ENCODE data around the gene ASNS.
"Not testable (repeated sequence)": the region's sequence is repeated elsewhere in the genome, so short reads cannot be mapped to it uniquely, and the experiment has no call there.

ASNS gene

GRCh38 chr7:97872025-97872669 lies at the start of gene ASNS:
ASNS (minus strand) TSS chr7:97872408; CDS start chr7:97869156, 3,252 bp downstream.
- peak; percentile 95 to 96 for DNase-seq

DNA sequence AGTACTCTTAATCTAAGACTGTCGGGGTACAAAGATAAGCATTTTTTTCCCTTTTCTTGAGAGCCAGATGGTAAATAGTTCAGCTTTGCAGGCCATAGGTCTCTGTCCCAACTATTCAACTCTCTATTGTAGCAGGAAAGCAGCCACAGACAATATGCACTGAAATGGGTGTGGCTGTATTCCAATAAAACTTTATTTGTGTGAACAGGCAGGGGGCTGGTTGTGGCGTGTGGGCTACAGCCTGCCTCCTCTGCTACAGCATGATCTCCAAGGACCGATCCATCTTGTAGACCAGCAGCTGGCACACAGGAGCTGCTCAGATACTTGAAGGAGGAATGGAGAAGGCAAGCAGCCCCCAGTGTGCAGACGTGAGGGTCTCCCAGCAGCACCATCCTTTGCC lies 49.0 kb upstream of the ASNS start:
- not testable (repeated sequence) for DNase-seq

DNA sequence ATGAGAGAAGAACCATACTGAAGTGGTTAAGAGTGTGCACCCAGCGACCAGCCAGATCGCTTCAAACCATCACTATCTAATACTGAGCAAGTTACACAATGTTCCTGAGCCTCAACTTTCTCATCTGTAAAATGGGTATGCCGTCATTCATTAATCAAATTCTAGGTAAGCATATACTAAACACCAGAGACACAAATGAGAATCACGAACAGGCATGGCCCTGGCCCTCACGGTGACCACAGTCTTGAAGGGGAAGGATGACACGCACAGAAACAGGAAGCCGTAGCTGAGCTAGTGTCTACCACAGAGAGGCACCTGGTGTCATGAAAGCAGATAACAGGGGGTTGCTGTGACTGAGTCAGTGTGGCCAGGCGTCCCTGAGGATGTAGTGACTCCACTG lies 43.1 kb upstream of the ASNS start:
- peak in 1 of 2 experiments; percentile 38 for DNase-seq

- not testable (repeated sequence) for DNase-seq
Observed at GRCh38 chr7:97912294-97912693, 40.1 kb upstream of the ASNS start.

- not testable (repeated sequence) for DNase-seq
Observed at GRCh38 chr7:97896893-97897292, 24.7 kb upstream of the ASNS start.

DNA sequence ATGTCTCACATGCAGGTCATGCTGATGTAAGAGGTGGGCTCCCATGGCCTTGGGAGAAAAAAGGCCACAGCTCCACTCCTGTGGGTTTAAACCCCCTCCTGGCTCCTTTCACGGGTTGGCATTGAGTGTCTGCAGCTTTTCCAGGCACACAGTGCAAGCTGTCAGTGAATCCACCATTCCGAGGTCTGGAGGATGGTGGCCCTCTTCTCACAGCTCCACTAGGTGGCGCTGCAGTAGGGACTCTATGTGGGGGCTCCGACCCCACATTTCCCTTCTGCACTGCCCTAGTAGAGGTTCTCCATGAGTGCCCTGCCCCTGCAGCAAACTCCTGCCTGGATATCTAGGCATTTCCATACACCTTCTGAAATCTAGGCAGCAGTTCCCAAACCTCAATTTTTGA lies 19.5 kb upstream of the ASNS start:
- DNase-seq: not testable (repeated sequence)

DNA sequence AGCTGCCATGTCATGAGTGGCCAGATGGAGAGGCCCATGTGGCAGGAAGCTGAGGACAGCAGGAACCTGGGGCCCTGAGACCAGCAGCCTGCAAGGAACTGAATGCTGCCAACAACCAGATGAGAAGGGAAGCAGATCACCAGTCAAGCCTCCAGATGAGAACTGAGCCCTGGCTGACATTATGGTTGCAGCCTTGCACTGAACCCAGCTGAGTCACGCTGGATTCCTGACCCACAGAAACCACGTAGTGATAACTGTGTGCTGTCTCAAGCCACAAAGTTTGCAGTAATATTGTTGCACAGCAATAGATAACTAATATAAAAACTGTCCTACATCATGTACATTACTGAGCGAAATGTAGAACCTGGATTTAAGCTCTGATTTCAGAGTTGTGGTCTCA lies 7.3 kb upstream of the ASNS start:
- peak; percentile 21 to 31 for DNase-seq

DNA sequence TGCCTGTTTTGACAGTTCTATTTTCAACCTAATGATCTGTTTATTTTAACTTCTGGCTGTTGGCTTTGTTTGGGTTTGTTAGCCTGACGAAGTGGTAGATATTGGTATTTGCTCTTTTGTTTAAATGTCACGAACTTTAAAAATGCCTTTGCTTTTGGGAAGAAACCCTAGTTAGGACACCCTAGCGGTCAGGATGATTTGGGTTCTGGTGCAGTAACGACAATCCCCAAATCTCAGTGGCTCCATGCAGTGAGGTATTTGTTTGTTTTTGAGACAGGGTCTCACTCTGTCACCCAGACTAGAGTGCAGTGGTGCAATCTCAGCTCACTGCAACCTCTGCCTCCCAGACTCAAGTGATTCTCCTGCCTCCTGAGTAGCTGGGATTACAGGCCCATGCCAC lies 2.7 kb upstream of the ASNS start:
- DNase-seq: not testable (repeated sequence)

DNA sequence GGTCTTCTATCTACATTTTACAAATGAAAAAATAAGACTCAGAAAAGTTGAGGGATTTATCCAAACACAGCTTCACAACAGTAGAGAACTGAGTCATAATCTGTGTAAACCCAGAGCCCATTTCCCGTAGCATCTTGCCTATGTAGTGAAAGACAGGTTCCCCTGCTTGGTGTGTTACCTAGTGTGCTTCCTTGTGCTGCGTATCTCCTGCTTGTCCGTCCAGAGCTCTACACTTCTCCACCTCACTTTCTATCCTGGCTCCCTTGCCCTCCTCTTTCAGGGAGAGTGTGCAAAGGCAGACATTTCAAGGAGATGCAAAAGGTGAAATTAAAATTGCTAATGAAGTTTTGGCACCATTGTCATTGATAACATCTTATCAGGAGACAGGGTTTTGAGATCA lies 1.4 kb upstream of the ASNS start:
- no peak for DNase-seq

GRCh38 chr7:97871659-97872024 lies 566 bp downstream of the ASNS start:
- no peak for DNase-seq

- DNase-seq: no peak
Observed at GRCh38 chr7:97868788-97869187, 3.4 kb downstream of the ASNS start.

DNA sequence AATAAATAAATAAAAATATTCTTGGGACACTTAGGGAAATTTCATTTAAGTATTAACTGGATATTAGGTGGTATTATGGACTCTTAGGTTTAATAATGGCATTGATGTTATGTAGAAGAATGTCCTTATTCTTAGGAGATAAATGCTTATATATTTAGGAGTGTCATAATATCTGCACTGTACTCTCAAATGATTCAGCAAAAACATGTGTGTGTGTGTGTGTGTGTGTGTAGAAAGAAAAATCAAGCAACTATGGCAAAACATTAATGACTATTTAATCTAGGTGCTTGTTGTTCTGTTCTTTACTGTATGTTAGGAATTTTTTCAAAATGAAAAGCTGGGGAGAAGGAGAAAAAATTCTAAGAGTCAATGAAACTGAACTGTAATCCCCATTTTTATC lies 3.9 kb downstream of the ASNS start:
- no peak for DNase-seq

DNA sequence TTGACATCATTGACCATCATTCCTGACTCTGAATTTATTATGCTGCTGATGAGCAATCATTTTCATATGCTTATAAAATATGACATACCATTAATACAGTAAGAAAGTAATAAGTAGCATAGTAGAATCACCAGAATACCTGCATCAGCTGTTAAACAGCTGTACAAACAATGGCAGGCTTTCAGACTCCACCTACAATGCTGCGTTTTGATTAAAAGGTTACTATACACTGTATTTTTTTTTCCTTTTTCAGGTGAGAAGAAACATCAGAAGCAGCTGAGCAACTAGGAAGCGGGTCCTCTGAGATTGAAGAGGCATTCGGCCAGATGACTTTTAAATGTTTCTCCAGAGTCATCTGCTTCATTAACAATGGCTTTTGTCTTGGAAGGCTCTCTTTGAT lies 7.1 kb downstream of the ASNS start:
- no peak for DNase-seq

- no peak for DNase-seq
Observed at GRCh38 chr7:97859606-97860204, 12.5 kb downstream of the ASNS start.

GRCh38 chr7:97858221-97858620 lies 14.0 kb downstream of the ASNS start:
- DNase-seq: no peak

DNA sequence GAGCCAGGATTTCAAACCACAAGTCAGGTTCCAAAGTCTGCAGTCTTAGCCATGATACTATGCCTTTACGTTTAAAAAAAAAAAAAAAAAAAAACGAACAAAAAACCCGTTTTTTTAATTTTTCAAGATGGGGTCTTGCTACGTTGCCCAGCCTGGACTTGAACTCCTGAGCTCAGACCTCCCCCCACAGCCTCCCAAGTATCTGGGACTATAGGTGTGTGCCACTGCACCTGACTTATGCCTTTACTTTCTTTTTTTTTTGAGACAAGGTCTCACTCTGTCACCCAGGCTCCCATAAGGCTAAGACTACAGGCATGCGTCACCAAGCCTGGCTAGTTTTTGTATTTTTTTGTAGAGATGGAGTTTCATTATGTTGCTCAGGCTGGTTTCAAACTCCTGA lies 14.7 kb downstream of the ASNS start:
- no peak for DNase-seq

DNA sequence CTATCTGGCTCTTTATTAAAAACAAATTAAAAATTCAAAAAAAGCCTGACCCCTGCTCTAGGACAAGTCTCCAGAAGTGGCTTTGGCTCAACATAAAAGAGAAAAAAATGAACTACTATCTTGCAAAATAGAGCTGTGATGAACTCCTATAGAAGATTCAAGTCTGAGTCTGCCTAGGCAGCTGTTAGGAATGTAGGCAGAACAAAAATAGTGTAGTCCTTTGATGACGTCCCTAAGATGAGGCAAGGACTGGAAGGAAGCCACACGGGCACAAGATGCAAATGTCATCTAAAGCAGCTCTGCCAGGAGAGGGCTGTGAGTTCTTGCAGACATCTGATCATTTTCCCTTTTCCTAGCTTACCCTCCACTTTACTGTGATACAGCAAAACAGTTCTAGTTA lies 20.5 kb downstream of the ASNS start:
- DNase-seq: no peak

DNA sequence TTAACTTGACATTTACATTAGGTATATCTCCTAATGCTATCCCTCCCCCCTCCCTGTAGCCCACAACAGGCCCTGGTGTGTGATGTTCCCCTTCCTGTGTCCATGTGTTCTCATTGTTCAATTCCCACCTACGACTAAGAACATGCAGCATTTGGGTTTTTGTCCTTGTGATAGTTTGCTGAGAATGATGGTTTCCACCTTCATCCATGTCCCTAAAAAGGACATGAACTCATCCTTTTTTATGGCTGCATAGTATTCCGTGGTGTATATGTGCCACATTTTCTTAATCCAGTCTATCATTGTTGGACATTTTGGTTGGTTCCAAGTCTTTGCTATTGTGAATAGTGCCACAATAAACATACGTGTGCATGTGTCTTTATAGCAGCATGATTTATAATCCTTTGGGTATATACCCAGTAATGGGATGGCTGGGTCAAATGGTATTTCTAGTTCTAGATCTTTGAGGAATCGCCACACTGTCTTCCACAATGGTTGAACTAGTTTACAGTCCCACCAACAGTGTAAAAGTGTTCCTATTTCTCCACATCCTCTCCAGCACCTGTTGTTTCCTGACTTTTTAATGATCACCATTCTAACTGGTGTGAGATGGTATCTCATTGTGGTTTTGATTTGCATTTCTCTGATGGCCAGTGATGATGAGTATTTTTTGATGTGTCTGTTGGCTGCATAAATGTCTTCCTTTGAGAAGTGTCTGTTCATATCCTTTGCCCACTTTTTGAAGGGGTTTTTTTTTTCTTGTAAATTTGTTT lies 21.8 kb downstream of the ASNS start:
- not testable (repeated sequence) for DNase-seq

- no peak for DNase-seq
Observed at GRCh38 chr7:97847791-97848190, 24.4 kb downstream of the ASNS start.

DNA sequence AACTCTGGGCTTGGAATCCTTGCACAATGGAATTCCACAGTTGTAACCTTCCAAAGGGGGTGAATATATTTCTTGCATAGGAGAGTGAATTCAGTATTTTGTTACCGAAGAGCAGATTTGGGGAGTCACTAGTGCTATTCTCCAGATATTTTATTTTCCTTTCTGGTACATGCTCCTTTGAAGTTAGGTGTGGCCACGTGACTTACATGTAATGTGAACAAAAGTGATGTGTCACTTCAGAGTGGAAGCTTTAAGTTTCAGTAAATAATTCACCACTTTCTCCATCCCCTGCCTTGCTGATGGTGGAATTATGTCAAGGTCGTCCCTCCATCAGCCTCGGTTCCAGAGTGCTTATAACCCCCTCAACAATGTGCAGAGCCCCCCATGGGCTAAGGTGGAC lies 25.3 kb downstream of the ASNS start:
- DNase-seq: no peak

- DNase-seq: no peak
Observed at GRCh38 chr7:97845622-97846203, 26.5 kb downstream of the ASNS start.

DNA sequence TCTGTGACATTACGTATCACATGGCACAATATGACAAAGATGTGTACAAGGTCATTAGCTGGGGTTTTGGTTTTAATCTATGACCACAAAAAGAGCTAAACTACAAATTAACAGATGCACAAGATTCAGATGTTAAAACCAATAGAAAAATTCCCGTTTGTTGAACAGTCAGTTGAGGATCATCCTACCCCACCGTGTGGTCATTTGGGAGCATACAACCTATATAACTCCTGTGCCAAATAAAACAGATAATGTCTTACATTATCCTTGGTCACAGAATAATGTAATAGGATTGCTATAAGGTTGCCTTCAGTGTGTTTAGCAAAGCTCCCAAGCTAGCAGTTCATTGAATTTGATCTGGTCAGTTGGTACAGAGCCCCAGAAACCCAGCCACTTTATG lies 28.2 kb downstream of the ASNS start:
- no peak for DNase-seq

DNA sequence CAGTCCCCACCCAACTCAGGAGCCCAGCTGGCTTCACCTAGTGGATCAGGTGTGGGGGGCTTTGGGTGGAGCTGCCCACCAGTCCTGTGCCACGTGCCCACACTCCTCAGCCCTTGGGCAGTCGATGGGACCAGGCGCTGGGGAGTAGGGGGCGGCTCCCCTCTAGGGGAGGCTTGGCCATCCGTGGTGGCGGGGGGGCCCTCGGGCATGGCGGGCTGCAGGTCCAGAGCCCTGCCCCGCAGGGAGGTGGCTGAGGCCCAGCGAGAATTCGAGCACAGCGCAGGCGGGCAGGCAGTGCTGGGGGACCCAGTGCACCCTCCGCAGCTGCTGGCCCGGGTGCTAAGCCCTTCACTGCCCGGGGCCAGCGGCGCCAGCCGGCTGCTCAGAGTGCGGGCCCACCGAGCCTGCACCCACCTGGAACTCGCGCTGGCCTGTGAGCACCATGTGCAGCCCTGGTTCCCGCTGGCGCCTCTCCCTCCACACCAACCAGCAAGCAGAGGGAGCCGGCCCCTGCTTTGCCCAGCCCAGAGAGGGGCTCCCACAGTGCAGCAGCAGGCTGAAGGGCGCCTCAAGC lies 29.3 kb downstream of the ASNS start:
- no peak for DNase-seq

DNA sequence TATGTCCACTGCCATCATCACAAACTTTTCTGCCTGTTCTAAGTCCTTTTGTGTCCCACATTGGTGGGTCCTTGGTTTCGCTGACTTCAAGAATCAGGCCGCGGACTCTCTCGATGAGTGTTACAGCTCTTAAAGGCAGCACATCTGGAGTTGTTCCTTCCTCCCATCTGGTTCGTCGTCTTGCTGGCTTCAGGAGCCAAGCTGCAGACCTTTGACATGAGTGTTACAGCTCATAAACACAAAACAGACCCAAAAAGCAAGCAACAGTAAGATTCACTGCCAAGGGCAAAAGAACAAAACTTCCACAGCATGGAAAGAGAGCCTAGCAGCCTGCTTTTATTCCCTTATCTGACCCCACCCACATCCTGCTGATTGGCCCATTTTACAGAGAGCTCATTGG lies 30.2 kb downstream of the ASNS start:
- no peak for DNase-seq

Measured in activated T-cell treated with anti-CD3 and anti-CD28 coated beads, Interleukin-2, amount 50 U/mL, for 48 hours (primary cell).